Adrenal gland (tissue), 12 donors: ENCODE results near the gene HELZ. TPM values are rescaled to one million over a fixed set of nuclear protein-coding genes. Genes with fewer than 3 reads are reported as not detected.

Experiments
- DNase-seq, 7 donors: peaks; one replicate each; pipeline ENCODE4 v3.0.0-alpha.2; 2019 to 2020
- H3K27ac ChIP-seq, 5 donors: fragments of 200-600 bp; sonication (generic) in 4 of 5; 1 replicate in 3 of 5; 2 replicates in 2 of 5; pipeline versions ENCODE4 v1.5.1 to v1.8.0; 2016 to 2020; ENCODE audit warnings: mild to moderate bottlenecking in 1 of 5
- H3K27me3 ChIP-seq: fragments of 200-600 bp; 2 replicates; pipeline ENCODE4 v1.8.0; 2021
- H3K36me3 ChIP-seq, 2 donors: fragments of 200-600 bp; replicated peaks in 1 of 2; 1 replicate in 1 of 2; 2 replicates in 1 of 2; pipeline versions ENCODE4 v1.5.1 to v1.8.0; 2018 to 2022
- H3K4me1 ChIP-seq, 2 donors: fragments of 200-600 bp; replicated peaks in 1 of 2; 1 replicate in 1 of 2; 2 replicates in 1 of 2; pipeline versions ENCODE4 v1.5.1 to v1.8.0; 2018 to 2021
- H3K4me3 ChIP-seq, 4 donors: fragments of 200-600 bp; sonication (generic) in 3 of 4; one replicate each; pipeline ENCODE4 v1.5.1; 2016 to 2018
- H3K9me3 ChIP-seq, 3 donors: fragments of 200-600 bp; sonication (generic) in 1 of 3; replicated peaks in 1 of 3; 1 replicate in 2 of 3; 2 replicates in 1 of 3; pipeline versions ENCODE4 v1.5.1 to v1.8.0; 2016 to 2021
- CTCF ChIP-seq, 6 experiments: fragments of 450-650 bp in 4 of 6; fragments of 200-600 bp in 2 of 6; sonication (generic) in 1 of 6; IDR thresholded peaks; 1 replicate in 5 of 6; 2 replicates in 1 of 6; pipeline versions ENCODE4 v1.5.1 to v1.8.0; 2016 to 2021; ENCODE audit warnings: antibody characterized with exemption in 6 of 6, mild to moderate bottlenecking in 2 of 6, moderate library complexity in 1 of 6
- POLR2A ChIP-seq, 2 donors: fragments of 450-650 bp; IDR thresholded peaks; one replicate each; pipeline ENCODE4 v1.6.1; 2017; ENCODE audit warnings: antibody characterized with exemption in 2 of 2, mild to moderate bottlenecking in 2 of 2, moderate library complexity in 1 of 2
- WGBS, 4 donors: extraction: QIAGEN DNeasy Blood & Tissue Kit in 2 of 4; methylation state at CpG; one replicate each; pipeline versions ENCODE4 v1.1.5 to v1.1.7; 2013 to 2017; 5-methylcytosine and 5-hydroxymethylcytosine counted together
- intact Hi-C, 2 donors: fragments of 100-400 bp; cut with DNase I; formaldehyde crosslinking; loops; one replicate each; pipeline versions ENCODE4 v1.14.1 to v1.15.0; 2022 to 2023
- polyA plus RNA-seq, 3 donors: library from polyadenylated mRNA; stranded (reverse); fragments of 200-250 nt in 2 of 3; fragments of 350-450 nt in 1 of 3; fragmentation: Illumina TruSeq in 1 of 3; extraction: RNeasy Lipid Tissue Mini Kit (QIAGEN cat#74804) in 1 of 3; gene quantifications; one replicate each; pipeline ENCODE4 v1.2.3, GENCODE V29; 2013 to 2014
- total RNA-seq, 9 donors: library from RNA; depleted of rRNA in 4 of 9; stranded (reverse); fragments of >200 nt in 4 of 9; fragments of 120-200 nt in 1 of 9; fragmentation: NEBNext Ultra II Directional in 1 of 9; extraction: Animal tissue kit (Norgen Biotek cat#: 25700) in 1 of 9; gene quantifications; one replicate each; pipeline versions ENCODE4 v1.1.0 to v1.2.4, GENCODE V29; 2013 to 2023
- donor health status: healthy with polysubstance abuse.
- donor health status: Bipolar disorder and iron deficiency.
- donor health status: DM: yes; HTN: yes; CAD: no.
- donor health status: DM: no; HTN: no; CAD: no.
- donor health status: DM: no; HTN: no; CAD: no.
- donor health status: DM: yes; HTN: yes; CAD: no.

Gene HELZ
- total and polyA plus RNA-seq, 12 donors: 3.1 to 88.0 (median 47.9) TPM

- Histone ChIP-seq H3K27ac (peak overlapping the region; percentile 7 to 92 (median 88)), H3K9me3 (no peaks in the 10 kb centered on the region), H3K36me3 (no peaks in the 10 kb centered on the region), H3K4me3 (peak overlapping the region; percentile 57 to 98 (median 86)), H3K27me3 (no peaks in the 10 kb centered on the region), H3K4me1 (peaks cover 27 to 42% of the 10 kb centered on the region in 2 donors)
- intact Hi-C loops: no loop called here
- peak in 5 of 7 donors; percentile 22 to 41 (median 30) for DNase-seq
- 1 to 2% (median 1%) methylated on average over 31 to 75 of the region's 75 CpGs for WGBS, 4 donors
- TF ChIP-seq CTCF (IDR thresholded peaks at IDR 0.05) (no peak), POLR2A (IDR thresholded peaks at IDR 0.05) (no peak)
Observed at GRCh38 chr17:67245694-67246402, 852 bp upstream of the HELZ start.

GRCh38 chr17:67244431-67245072 lies 444 bp downstream of the HELZ start:
- Histone ChIP-seq H3K4me1 (peaks cover 35 to 55% of the 10 kb centered on the region in 2 donors), H3K27me3 (no peaks in the 10 kb centered on the region), H3K27ac (peak overlapping the region in 4 of 5 donors; percentile 63 to 92 (median 88)), H3K4me3 (peak overlapping the region; percentile 57 to 98 (median 92)), H3K9me3 (no peaks in the 10 kb centered on the region), H3K36me3 (no peaks in the 10 kb centered on the region)
- 0 to 2% (median 0%) methylated on average over 3 to 47 of the region's 47 CpGs for WGBS, 4 donors
- intact Hi-C loops: no loop called here
- TF ChIP-seq POLR2A (IDR thresholded peaks at IDR 0.05) (no peak), CTCF (IDR thresholded peaks at IDR 0.05) (no peak)
- DNase-seq: peak in 4 of 7 donors; percentile 20 to 51 (median 36)

- peak overlapping the region in 1 of 5 donors; percentile 92 for H3K27ac ChIP-seq
- intact Hi-C loops: no loop called here
- H3K36me3 ChIP-seq: peaks cover 0 to 11% of the 10 kb centered on the region in 2 donors
- 74 to 86% (median 78%) methylated on average over 5 of the region's 5 CpGs for WGBS, 4 donors
- no peaks in the 10 kb centered on the region for H3K27me3 ChIP-seq
- TF ChIP-seq CTCF (IDR thresholded peaks at IDR 0.05): no peak
- no peak for TF ChIP-seq POLR2A (IDR thresholded peaks at IDR 0.05)
- H3K4me3 ChIP-seq: peak overlapping the region in 1 of 4 donors; percentile 98
- H3K4me1 ChIP-seq: peaks cover 35 to 61% of the 10 kb centered on the region in 2 donors
- DNase-seq: no peak
- H3K9me3 ChIP-seq: no peaks in the 10 kb centered on the region
Observed at GRCh38 chr17:67243284-67243683, 1.7 kb downstream of the HELZ start.

- WGBS, 4 donors: 83 to 90% (median 87%) methylated on average over 7 of the region's 7 CpGs
- no peaks in the 10 kb centered on the region for H3K27me3 ChIP-seq
- H3K9me3 ChIP-seq: no peaks in the 10 kb centered on the region
- peaks cover 35 to 64% of the 10 kb centered on the region in 2 donors for H3K4me1 ChIP-seq
- intact Hi-C loops: no loop called here
- peak overlapping the region in 1 of 5 donors; percentile 13 for H3K27ac ChIP-seq
- no peak overlapping the region for H3K4me3 ChIP-seq
- DNase-seq: no peak
- TF ChIP-seq POLR2A (IDR thresholded peaks at IDR 0.05) (no peak), CTCF (IDR thresholded peaks at IDR 0.05) (no peak)
- peaks cover 0 to 26% of the 10 kb centered on the region in 2 donors for H3K36me3 ChIP-seq
Observed at GRCh38 chr17:67241719-67242341, 3.2 kb downstream of the HELZ start.
